Measurements from ENCODE around the gene FAM83F.
"Not testable (repeated sequence)": the region's sequence is repeated elsewhere in the genome, so short reads cannot be mapped to it uniquely, and the experiment has no call there.

Gene FAM83F

GRCh38 chr22:39966470-39966869 lies 28.3 kb upstream of the FAM83F start:
- DNase-seq = no peak

DNA sequence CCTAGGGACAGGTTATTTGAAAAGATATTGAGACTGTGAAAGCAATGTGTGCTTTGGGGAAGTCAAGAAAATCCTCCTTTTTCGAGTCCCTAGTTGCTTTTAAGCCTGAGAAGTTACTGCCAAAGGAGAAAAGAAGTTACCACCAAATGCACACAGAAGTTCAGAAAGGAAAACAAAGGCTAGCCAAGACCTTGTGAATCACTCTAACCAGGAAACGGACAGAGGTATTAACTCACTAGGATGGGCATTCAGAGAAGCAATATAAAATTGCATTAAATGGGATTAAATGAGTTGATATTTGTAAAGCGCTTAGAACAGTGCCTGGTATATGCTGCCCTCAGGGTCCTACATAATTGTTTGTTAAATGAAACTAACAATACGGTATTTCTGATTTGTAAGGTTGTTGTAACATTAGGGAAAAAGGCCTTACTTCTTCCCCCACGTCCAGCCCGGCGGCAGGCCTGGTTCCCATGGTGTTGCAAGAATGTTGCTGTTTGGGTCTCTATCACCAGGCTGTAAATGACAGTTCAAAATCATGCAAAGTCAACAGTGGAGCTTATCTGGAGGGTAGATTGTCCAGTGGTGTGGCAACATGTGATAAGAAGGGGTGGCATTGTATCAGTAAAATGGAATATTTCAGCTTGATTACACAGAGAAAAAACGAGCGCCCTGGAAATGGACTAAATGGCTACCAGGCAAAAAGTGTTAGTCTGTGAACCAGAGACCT lies 27.5 kb upstream of the FAM83F start:
- no peak for DNase-seq

- DNase-seq = no peak
These were observed 26.5 kb upstream of the FAM83F start for GRCh38 chr22:39967996-39968972.

DNA sequence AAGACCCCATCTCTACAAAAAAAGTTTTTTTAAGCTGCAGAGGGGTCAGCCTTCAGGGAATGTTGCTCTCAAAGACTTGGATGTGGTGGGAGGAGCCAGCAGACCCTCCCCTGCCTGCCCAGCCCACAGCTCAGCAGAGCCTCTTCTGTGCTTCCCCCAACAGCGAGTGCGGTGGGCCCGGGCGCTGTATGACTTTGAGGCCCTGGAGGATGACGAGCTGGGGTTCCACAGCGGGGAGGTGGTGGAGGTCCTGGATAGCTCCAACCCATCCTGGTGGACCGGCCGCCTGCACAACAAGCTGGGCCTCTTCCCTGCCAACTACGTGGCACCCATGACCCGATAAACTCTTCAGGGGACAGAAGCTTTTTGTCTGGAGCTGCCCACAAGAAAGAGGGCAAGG lies 24.0 kb upstream of the FAM83F start:
- DNase-seq = no peak

DNA sequence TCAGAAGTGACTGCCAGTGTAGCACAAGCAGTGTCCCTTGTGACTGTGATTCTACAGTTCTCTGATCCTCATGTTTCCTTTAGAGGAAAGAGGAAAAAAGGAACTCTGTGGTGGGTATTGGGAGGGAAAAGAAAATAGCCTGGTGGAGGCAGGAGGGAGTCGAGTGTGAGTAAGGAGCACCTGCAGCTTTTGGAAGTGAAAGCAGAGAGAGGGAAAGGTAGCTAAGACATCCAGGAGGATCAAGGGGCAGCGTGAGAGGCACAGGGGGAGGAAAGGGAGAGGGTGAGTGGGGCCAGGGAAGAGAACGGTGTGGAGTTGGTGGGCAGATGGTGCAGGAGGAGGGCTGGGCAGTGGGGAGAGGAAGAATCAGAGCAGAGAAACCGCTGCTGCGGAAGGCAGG lies 22.1 kb upstream of the FAM83F start:
- no peak for DNase-seq

DNA sequence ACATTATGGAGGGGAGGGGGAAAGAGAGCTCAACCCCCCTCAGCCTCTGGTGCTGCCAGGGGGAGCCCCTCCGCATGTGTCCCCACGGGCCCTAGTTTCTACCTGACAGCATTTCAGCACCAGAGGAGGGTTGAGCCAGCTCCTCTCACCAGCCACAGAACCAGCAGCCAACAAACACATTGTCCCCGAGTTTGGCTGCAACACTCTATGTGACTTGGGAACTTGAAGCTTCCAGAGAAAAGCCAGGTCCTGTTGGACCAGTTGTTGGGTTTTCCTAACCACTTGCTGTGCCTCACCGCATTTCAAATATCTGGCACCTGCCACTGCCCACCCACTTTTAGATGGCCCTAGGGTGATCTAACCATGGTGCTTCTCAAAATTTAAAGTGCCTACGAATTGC lies 21.1 kb upstream of the FAM83F start:
- no peak for DNase-seq

- no peak for DNase-seq
These were observed 20.7 kb upstream of the FAM83F start for GRCh38 chr22:39974065-39974464.

GRCh38 chr22:39979048-39979447 lies 15.7 kb upstream of the FAM83F start:
- no peak for DNase-seq

DNA sequence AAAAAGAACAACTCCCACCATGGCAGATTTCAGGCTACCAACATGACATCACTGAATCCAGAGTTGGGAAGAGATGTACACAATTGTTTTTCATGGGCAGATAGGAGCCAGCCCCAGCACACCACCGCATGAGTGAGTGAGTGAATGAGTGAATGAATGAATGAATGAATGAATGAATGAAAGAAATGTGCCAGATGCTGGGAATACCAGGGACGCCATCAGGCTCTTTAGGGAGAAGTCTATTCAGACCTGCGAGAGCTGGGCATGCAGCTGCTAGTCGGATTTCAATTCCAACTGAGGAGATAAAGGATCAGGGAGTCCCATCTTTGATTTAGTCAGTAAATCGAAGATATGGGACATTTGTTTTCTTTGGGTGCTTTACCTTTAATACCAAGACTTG lies 15.3 kb upstream of the FAM83F start:
- DNase-seq = no peak

GRCh38 chr22:39980596-39980995 lies 14.2 kb upstream of the FAM83F start:
- no peak for DNase-seq

DNA sequence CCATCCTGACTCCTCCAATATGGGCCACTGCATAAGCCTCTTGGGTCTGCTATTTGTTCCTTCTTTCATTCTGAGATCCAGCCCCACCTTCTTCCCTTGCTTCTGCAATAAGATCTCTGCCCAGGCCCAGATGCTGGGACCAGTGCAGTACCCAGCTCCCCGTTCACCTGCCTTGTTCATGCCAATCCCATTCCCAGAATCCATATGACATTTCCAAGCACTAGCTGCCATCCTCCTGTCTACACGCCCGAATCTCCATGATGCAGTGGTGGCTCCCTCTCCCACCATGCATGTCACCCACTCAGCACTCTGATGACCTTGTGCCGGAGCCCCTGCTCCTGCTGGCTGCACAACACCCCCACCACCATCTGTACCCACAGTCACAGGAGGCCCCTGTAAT lies 11.4 kb upstream of the FAM83F start:
- no peak for DNase-seq

DNA sequence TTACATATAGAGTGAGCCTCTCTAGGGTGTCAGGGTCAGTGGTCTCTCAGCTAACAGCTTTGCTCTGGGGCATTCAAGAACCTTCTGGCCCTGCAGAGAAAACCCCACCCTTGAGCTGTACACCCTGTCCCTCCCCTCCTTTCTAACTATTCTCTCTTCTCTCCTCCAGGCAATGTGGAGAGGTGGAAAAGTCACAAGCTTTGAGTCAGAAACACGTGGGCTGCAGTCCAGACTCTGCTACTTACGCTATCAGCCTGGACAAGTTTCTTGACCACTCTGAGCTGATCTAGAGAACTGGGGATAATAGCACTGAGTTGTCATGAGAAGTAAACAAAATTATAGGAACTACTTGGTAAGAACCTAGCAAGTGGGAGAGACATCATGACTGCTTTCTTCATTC lies 10.7 kb upstream of the FAM83F start:
- no peak for DNase-seq

DNA sequence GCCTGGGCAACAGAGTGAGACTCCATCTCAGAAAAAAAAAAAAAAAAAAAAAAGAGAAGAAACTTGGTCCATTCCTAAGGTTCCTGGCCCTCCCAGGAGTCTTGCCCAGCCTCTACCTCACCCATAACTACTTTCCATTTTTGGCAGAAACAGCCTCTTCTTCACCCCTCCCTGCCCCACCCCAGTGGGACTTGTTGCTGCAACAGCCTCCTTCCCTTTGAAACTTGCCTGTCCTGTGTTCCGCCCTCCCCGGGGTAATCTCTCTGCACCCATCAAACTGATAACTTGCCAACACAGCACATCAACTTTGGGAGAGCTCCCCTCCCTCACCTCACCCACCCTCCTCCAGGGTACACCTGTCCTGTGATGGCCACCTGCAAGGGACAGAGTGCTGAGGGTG lies 10.0 kb upstream of the FAM83F start:
- no peak for DNase-seq

GRCh38 chr22:39985383-39986035 lies 9.2 kb upstream of the FAM83F start:
- DNase-seq = no peak

- DNase-seq = no peak
These were observed 6.2 kb upstream of the FAM83F start for GRCh38 chr22:39988386-39989114.

DNA sequence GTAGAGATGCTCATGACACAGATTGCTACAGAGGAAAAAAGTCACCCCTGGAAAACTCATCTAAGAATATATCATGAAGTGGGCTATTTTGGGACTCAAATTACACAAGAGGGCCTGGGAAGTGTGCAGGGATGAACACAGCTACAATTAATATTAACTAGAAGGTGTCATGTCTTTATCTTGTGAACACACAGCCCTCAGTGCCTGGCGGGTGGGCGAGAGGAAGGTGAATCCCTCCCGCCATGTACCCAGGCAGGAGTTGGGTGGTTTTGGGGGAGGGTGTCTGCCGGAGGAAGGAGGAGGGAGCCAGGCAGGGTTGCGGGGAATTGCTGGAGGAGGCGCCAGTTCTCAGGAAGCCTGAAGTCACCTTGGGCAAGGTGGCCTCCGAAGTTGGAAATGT lies 5.1 kb upstream of the FAM83F start:
- DNase-seq = no peak

- DNase-seq = no peak
These were observed 4.1 kb upstream of the FAM83F start for GRCh38 chr22:39990686-39991085.

GRCh38 chr22:39991159-39991860 lies 3.4 kb upstream of the FAM83F start:
- no peak for DNase-seq

DNA sequence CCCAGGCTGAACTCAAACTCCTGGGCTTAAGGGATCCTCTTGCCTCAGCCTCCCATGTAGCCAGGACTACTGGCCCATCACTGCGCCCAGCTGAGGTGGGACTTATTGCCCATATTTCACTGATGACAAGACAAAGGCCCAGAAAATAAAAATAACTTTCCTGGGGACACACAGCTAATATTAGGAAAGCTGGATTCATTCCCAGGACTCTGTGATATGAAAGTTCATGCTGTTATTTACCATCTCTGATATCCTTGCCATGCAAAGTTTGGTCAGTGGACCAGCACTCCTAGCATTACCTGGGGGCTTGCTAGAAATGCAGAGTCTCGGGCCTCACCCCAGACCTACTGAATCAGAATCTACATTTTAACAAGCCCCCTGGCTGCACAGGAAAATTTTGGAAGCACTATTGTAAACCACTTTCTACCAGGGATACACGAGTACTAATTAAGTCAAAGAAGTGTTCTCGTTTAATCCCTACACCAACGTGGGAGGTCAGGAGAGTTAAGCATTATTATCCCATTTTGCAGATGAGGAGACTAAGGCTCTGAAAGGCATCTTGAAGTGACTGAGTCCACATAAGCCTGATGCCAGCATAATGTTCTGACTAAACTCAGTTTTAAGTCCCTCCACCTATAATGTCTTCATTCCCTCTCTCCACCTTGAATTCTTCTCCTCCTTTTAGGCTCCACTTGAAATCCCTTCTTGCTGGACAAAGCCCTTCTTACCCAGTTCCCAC lies 2.5 kb upstream of the FAM83F start:
- no peak for DNase-seq

GRCh38 chr22:39992894-39993293 lies 1.9 kb upstream of the FAM83F start:
- not testable (repeated sequence) for DNase-seq

- no peak for DNase-seq
These were observed 651 bp upstream of the FAM83F start for GRCh38 chr22:39994041-39994565.
